IPS DF 4.7 (cell line): ENCODE results near the gene RAB3GAP2.
"Not testable (repeated sequence)": the region's sequence is repeated elsewhere in the genome, so short reads cannot be mapped to it uniquely, and the experiment has no call there.

Source experiments
- DNase-seq: peaks from one replicate; pipeline ENCODE4 v3.0.0-alpha.2; 2013; ENCODE audit warnings: low spot score; ENCODE audit errors: extremely low read depth

The RAB3GAP2 gene

DNA sequence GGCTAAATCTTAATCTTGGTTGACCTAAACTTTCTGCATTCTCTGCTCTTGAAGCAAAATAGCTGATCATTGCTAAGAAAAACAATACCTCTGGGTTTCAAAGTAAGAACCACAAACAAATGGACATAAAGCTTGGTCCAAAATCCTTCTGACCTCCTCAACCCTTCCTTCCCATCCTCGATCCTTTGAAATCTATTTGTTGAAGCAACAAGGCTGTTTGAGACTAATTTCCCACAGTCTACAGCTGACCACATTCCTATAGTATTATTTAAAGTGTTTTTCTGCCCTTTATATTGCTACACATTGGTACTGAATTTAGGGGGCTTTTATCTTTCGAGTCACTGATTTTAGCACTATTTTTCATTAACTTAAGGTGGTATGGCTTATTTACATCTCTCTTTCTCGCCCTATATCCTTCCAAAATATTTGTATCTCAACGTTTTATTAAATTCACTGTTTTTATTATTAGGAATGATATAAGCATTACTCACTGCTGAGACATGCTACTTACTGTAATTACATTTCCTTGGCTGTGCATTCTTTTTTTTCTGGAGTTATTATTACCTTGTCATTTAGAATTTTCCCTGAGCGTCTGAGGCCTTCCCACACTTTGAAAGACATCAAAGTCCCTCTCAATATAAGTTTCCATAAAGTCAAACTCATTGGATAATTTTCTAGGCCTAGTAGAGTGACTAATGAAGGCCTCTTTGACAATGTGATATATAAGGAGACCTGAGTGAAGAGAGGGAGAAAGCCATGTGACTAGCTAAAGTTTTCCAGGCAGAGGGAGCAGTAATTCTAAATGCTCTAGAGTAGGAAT is 73.9 kb downstream of the RAB3GAP2 start:
- DNase-seq = no peak

DNA sequence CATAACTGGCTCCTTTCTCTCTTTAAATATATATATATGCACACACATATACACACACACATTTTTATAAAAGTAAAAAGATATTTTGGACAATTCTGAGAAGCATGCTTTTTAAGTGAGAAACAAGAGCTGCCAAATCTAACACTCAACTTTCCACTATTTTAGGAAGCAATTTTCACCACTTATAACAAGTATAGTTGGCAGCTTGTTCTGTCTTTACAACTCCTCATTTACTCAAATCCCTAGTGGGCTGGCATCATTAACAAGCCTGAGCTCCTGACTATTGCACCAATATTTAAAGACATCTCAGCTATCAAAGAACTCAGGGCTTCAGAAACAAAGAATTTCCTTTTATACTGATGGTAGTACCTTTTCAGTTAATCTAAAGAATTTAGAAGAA is 76.6 kb downstream of the RAB3GAP2 start:
- no peak for DNase-seq

DNA sequence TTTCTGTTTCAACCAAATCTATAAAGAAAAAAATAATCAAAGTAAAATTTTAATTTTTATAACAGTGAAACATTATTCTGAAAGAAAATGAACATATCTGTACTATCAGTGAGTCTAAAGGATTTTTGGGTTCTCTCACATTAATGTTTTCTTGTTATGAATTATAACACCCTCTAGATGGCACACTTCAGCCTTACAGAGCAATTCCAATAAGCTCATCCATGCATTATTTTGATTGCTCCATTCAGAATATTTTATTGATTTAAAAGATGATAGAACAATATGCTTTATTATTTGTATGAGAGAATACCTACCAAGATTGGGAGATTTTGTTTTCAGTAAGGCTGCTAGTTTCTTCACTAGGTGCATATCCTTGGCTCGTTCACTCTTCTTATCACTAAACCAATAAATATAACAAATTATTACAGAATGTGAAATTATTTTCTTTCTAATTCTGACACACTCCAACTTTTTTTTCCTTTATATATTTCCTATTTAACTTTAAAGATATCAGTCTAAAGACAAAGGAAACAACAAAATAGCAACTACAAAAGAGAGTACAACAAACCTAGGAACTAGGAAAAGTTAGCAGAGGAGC is 82.4 kb downstream of the RAB3GAP2 start:
- no peak for DNase-seq

DNA sequence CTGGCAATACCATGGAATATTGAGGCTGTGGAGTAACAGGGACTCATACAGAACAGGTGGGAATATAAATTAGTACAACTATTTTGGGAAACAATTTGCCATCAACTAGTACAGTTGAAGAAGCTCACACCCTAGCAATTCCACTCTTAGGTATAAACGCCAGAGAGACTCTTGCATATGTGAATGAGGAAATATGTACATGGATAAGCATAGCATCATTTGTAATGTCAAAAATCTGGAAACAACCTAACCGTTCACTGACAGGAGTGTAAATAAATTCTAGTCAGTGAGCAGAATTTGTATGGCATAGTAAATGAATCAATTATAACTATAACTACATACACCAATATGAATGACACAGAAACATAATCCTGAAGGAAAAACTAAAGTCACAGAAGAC is 83.7 kb downstream of the RAB3GAP2 start:
- no peak for DNase-seq

DNA sequence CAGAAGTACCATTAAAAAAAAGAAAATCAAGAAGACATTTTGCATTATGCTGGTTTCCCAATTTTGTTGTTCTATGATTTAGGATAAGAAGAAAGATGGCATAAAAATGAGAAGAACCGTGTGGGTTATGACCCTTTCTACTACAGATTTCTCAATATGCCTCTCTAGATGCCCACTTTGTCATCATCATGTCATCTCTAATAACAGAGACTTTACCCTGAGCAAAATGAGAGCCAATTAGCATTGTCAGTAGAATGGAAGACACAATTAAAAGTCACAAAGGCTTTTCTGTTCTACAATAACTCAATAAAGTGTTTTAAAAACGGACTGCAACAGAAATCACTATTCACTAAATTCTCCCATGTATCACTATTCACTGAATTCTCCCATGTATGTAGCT is 85.5 kb downstream of the RAB3GAP2 start:
- no peak for DNase-seq

DNA sequence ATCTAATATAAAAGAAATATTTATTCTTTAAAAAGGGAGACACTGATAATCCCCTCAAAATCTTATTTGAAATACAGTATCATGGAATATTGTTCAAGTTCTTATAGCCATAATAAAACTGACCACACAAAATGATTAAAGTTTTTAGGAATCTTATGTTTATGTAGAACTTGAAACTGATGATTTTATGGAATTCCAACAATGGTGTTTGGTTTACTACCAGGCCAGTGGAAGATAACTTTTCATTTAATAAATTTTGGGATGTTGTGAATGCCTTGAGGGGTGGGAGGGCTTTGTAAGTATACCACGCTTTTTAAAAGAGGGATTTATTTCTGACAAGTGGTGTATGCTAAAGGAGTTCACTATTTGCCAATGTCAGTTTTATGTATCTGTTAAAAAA is 87.7 kb downstream of the RAB3GAP2 start:
- no peak for DNase-seq

DNA sequence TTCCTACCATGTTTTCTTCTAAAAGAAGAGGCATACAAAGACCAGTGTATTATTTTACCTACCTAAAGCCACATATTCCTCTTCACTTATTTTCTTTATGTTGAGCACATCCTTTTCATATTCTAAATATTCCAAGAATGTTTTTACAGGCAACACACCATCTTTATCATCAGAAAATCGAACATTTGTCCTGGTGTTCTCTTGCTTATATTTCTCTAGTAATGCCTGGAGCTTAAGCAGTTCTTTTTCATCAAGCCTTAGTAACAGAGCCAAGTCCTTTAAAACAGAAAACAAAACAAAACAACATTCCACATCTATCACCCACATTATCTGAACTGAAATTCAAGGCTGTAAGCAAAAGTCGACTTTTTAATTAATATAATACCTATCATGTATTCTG is 89.6 kb downstream of the RAB3GAP2 start:
- DNase-seq = no peak

DNA sequence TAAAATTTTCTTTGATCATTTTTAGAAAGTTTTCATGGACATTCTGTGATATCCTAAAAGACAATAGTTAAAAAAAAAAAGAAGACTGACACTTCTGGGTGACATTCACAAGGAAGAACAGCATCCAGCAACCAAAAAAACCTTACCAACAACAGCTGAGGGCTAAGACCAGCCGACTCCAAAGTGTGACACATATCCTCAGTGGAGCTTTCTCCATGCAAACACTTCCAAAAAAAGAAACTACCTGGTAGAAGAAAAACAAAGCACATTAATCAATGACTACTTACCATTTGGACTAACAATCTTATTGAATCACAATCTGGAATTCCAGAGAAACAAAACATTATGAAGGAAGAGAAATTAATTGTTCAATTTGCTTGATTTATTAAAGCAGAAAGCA is 90.1 kb downstream of the RAB3GAP2 start:
- DNase-seq = no peak

DNA sequence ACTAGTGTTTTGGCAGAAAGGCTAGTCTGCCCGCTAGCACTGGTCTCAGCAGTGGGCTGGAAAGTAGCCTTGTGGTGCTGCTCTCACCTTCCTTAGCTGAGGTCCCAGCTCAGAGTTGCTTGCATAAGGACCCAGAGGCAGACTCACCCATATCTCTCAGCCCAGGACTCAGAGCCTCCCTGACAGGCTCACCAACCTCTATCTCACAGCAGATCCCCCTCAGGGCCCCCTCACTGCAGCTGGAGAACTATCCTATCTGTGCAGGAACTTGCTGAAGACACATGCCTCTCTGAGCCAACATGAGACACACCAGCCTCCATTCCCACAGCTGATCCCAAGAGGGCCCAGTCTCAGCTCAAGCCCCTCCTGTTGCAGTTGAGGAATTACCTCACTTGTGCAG is 95.7 kb downstream of the RAB3GAP2 start:
- DNase-seq = no peak

DNA sequence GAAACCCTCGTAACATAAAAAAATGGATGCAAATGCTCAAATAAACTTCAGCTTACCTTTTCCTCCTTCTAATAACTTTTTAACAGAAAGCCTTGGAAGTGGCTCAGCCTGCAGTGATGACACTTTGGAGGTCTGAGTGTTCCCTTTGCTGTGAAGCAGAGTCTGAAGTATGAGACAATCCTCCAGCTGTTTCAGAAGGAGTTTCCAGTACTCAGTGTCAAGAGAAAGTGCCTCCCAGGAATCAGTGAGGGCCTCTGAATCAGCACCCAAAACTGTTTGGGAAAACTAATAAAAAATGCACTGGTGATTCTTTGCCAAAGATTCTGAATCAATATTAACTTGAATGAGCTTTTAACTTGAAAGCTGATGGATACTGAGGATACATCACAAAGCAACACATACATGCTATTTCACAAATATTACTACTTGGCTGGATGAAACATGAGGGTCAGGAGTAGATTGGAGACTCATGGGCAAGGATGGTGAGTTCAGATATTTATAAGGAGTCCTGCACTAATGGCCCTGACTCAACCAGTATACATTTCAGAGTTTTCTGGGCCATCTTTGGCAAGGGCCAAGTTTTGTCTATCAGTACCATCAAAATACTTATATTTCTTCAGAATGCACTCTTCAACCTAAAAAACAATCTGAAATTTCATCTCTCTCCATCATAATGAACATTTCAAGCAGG is 101.3 kb downstream of the RAB3GAP2 start:
- DNase-seq = no peak

DNA sequence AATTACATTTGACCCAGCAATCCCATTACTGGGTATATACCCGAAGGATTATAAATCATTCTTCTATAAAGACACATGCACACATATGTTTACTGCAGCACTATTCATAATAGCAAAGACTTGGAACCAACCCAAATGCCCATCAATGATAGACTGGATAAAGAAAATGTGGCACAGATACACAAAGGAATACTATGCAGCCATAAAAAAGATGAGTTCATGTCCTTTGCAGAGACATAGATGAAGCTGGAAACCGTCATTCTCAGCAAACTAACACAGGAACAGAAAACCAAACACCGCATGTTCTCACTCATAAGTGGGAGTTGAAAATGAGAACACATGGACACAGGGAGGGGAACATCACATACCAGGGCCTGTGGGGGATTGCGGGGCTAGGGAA is 102.4 kb downstream of the RAB3GAP2 start:
- not testable (repeated sequence) for DNase-seq

DNA sequence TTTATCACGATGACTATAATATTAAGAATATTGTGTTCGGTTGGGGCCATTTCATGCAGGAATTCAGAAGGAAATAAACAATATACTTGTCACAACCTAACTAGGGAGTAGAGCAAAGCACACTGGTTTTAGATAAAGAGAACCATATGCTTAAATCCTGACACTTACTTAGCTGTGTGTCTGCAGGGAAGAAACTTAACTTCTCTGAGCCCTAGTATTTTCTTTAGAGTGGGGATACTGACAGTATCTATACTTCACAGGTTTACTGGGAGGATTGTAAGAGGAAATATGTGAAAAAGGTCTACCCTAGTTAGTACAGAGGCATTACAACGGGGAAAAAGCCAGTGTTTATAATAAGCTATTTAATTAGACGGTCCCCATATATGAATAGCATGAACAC is 105.4 kb downstream of the RAB3GAP2 start:
- no peak for DNase-seq

DNA sequence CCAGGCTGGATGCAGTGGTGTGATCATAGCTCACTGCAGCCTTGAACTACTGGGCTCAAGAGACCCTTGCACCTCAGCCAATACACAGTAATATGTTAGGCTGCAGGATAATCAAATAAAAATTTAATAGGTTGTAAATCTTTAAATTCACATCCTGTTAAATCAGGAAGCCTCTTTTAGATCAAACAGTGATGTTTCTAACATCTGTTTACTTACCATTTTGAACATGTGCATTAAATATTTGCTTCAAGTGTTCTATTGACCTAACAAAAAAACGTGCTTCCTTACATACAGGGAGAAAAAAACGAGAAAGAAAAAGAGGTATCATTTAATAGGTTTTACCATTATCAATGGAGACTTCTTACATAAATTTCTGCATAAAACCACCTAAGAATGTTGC is 107.7 kb downstream of the RAB3GAP2 start:
- no peak for DNase-seq

DNA sequence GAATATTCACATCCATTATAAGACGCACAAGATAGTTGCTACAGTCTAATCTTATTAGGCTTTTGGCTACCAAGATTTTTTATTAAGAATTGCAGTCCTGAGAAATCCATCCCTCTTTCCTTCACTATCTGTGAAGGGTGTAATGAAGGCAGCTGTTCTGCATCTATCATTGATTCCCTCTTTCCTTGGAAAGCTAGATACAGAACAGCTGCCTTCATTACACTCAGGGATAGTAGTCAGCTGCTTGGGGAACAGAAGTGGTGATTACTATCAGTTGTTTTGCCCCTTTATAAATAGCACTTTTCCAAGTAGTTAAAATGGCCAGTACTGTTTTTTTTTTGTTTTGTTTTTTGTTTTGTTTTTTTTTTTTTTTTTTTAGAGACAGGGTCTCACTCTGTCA is 108.1 kb downstream of the RAB3GAP2 start:
- DNase-seq = no peak

DNA sequence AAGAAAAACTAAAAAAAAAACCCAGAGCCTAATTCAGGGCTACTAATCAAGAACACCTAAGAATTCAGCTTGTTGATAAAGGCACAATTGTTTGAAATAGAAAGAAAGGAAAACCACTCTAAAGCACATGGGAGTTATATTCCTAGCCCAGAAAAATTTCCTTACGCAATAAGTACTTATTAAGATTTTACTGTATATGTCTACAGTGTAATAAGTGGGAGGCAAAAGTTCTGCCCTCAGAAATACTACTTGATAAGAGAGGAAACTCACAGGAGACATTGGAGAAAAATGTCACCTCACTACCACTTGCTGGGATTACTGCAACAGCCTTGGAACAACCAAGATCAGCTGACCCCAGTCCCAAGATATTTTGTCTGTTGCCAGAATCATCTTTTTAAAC is 112.2 kb downstream of the RAB3GAP2 start:
- DNase-seq = no peak

DNA sequence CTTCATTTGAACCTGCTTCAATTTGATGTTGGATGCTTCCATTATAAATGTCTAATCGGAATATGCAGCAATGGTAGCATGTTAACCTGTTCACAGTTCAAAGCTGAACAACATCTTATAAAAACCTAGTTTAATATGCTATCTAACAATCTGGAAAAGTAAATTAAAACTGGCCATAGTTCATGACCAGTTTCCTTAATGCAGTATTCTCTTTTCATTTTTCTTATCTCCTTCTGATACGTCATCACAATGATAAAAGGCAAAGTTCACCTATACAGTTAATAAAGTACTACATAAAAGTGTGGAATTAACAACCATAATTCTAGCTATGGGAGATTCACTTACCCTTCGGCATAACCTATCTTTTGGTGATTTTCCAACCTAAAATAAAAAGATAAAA is 113.2 kb downstream of the RAB3GAP2 start:
- DNase-seq = no peak

DNA sequence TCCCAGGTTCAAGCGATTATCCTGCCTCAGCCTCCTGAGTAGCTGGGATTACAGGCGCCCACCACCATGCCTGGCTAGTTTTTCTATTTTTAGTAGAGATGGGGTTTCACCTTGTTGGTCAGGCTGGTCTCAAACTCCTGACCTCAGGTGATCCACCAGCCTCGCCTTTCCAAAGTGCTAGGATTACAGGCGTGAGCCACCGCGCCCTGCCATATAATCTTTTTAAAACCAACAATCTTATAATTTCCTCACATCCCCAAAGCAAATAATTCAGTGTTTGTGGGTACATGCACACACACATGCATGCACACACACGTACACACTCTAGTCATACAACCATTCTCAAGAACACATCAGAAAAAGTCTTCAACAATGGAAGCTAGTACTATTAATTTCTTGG is 113.7 kb downstream of the RAB3GAP2 start:
- not testable (repeated sequence) for DNase-seq

DNA sequence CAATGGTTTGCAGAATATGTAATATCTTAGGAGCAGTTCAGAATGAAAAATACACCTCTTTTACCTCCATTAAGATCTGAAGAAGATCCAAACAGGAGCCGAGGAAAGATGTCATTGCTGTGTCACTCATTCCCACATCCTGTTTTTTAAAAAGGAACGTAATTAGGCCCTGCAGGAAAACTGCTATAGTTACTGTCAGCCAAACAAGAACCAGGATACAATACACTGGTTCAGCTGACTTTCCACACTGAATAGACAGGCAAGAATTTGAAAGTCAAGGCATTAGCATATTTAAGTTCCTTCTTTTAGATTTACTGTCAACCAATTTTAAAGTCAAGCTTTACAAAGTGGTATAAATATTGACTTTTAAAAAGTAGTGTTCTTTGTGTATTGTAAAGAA is 114.5 kb downstream of the RAB3GAP2 start:
- no peak for DNase-seq

DNA sequence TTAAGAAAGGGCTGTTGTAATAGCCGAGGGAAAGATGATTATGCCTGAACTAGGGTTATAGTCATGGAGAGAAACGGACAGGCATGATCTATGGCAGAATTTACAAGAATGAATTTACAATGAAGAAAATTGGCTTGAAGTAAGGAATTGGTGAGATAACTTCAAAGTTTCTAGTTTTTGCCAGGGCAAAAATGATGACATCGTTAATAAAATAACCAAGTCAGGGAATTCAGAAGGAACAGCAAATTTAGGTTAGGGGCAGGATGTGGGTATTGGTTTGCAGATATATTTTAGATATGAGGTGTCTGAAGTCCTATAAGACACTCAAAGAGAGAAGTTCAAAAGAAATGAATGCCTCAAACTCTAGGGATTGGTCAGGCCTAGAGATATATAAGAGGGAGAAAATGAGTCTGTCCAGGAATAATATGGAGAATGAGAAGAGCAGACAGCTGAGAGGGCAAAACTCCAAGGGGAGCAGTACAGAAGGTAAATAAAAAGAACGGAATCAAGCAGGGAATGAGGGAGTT is 115.6 kb downstream of the RAB3GAP2 start:
- DNase-seq = no peak

DNA sequence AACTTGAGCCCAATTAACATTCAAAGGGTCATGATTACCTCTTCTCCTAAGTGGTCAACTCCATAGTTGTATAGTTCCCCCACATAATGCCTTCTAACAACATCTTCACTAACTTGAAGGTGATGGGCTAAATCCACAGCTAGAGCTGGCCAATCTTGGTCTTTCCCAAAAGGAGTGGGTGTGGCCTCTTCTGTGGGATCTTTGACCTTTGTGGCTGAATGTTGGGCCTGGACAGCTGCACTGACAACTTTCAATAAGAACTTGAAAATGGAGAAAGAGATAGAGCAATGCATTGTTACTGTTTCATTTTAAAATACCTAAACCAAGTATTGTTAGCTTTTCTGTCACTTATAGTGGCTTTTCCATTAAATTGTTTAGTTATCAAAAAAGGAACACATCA is 119.1 kb downstream of the RAB3GAP2 start:
- DNase-seq = no peak

DNA sequence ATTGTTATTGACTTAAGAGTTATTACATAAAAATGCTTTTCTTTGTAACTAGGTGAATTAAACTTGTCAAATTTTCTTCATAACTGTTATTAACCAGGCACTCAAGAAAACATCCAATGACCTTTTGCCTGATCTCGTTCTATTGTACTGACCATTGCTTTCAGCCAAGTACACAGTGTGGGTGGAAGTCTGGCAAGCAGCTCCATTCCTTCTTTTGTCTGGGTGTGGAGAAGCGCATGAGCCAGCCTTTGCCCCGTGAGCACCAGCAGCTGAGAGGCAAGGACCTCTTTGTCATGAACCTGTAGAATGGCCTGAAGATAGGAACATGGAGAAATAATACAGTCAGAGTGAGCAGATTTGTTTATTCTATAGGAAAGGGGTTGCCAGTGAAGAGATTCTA is 120.8 kb downstream of the RAB3GAP2 start:
- DNase-seq = no peak

DNA sequence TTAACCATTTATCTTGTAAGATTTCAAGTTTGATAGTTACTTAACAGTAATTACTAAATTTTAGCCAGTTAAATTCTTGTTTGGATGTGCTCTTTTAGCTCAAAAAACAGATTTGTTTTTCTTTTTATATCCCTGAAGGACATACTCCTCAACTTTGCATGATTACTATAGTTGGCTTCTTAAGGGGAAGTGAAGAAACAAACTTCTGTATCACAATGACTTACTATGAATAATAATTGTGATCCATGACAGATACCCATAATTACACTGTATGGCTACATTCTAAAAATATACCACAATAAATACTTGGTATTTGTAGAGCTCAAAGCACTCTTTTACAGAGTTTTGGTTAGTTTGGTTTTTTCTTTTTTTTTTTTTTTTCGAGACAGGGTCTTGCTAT is 122.5 kb downstream of the RAB3GAP2 start:
- no peak for DNase-seq
